Activated CD4-positive, alpha-beta T cell treated with anti-CD3 and anti-CD28 coated beads, Interleukin-2, Interleukin-4, amounts not matched to agents 100 ng/mL and 50 ng/mL, durations not matched to agents 16 hours and 8 hours (primary cell): ENCODE measurements around the gene CXCL5.
"Not testable (repeated sequence)": the region's sequence is repeated elsewhere in the genome, so short reads cannot be mapped to it uniquely, and the experiment has no call there.

Source experiments
- DNase-seq: peaks from one replicate; pipeline ENCODE4 v3.0.0-alpha.2; 2020; ENCODE audit warnings: low spot score

The CXCL5 gene

GRCh38 chr4:74015126-74015780 is 16.8 kb upstream of the CXCL5 start:
- DNase-seq, result no peak

GRCh38 chr4:74014332-74014731 is 15.9 kb upstream of the CXCL5 start:
- no peak for DNase-seq

- DNase-seq, result no peak
Observed at GRCh38 chr4:74013264-74013663, 14.8 kb upstream of the CXCL5 start.

- DNase-seq, result no peak
Observed at GRCh38 chr4:74012130-74012529, 13.7 kb upstream of the CXCL5 start.

GRCh38 chr4:74009307-74009706 is 10.8 kb upstream of the CXCL5 start:
- DNase-seq, result no peak

GRCh38 chr4:74006009-74006476 is 7.6 kb upstream of the CXCL5 start:
- DNase-seq, result no peak

GRCh38 chr4:74005528-74005927 is 7.1 kb upstream of the CXCL5 start:
- DNase-seq, result no peak

- DNase-seq, result no peak
Observed at GRCh38 chr4:74004668-74005067, 6.2 kb upstream of the CXCL5 start.

GRCh38 chr4:74000301-74000700 is 1.8 kb upstream of the CXCL5 start:
- no peak for DNase-seq

- DNase-seq, result no peak
Observed at GRCh38 chr4:73992050-73992449, 6.4 kb downstream of the CXCL5 start.

GRCh38 chr4:73991742-73992000 is 6.8 kb downstream of the CXCL5 start:
- DNase-seq, result no peak

- no peak for DNase-seq
Observed at GRCh38 chr4:73990988-73991741, 7.3 kb downstream of the CXCL5 start.

GRCh38 chr4:73989928-73990327 is 8.5 kb downstream of the CXCL5 start:
- no peak for DNase-seq

GRCh38 chr4:73989031-73989430 is 9.4 kb downstream of the CXCL5 start:
- no peak for DNase-seq

GRCh38 chr4:73988061-73988460 is 10.4 kb downstream of the CXCL5 start, which contains the start of gene PPBP:
Gene PPBP, minus strand, starts transcription at chr4:73988190. Its CDS starts 87 bp downstream, at chr4:73988103.
- DNase-seq, result no peak

GRCh38 chr4:73985528-73985852 is 13.0 kb downstream of the CXCL5 start:
- no peak for DNase-seq

GRCh38 chr4:73984736-73985527 is 13.5 kb downstream of the CXCL5 start:
- no peak for DNase-seq

GRCh38 chr4:73981175-73981574 is 17.3 kb downstream of the CXCL5 start:
- not testable (repeated sequence) for DNase-seq

- no peak for DNase-seq
Observed at GRCh38 chr4:73979407-73979957, 19.0 kb downstream of the CXCL5 start.

- DNase-seq, result no peak
Observed at GRCh38 chr4:73978886-73979285, 19.6 kb downstream of the CXCL5 start.

- DNase-seq, result no peak
Observed at GRCh38 chr4:73976716-73977115, 21.8 kb downstream of the CXCL5 start.

GRCh38 chr4:73976217-73976616 is 22.3 kb downstream of the CXCL5 start:
- DNase-seq, result no peak

- DNase-seq, result no peak
Observed at GRCh38 chr4:73974352-73974751, 24.1 kb downstream of the CXCL5 start.
